ENCODE data around the gene METTL22.

METTL22 gene

GRCh38 chr16:8675183-8676159, 54.0 kb downstream of the METTL22 start:
- DNase-seq (ENCODE audit: low read depth): no peak
- no peak overlapping the region for H3K4me3 ChIP-seq (ENCODE audit: low read length)
- TF ChIP-seq CTCF (conservative IDR thresholded peaks at IDR 0.05; ENCODE audit: low read depth, low read length): no peak

- no peak overlapping the region for H3K4me3 ChIP-seq (ENCODE audit: low read length)
- no peak for TF ChIP-seq CTCF (conservative IDR thresholded peaks at IDR 0.05; ENCODE audit: low read depth, low read length)
- no peak for DNase-seq (ENCODE audit: low read depth)
Observed at GRCh38 chr16:8676160-8676547, 54.7 kb downstream of the METTL22 start.

- no peak for TF ChIP-seq CTCF (conservative IDR thresholded peaks at IDR 0.05; ENCODE audit: low read depth, low read length)
- H3K4me3 ChIP-seq (ENCODE audit: low read length): no peak overlapping the region
- no peak for DNase-seq (ENCODE audit: low read depth)
Observed at GRCh38 chr16:8676737-8677375, 55.4 kb downstream of the METTL22 start.

- no peak for DNase-seq (ENCODE audit: low read depth)
- TF ChIP-seq CTCF (conservative IDR thresholded peaks at IDR 0.05; ENCODE audit: low read depth, low read length): no peak
- H3K4me3 ChIP-seq (ENCODE audit: low read length): no peak overlapping the region
Observed at GRCh38 chr16:8677481-8677880, 56.0 kb downstream of the METTL22 start.

- peak; percentile 10 for DNase-seq (ENCODE audit: low read depth)
- no peak for TF ChIP-seq CTCF (conservative IDR thresholded peaks at IDR 0.05; ENCODE audit: low read depth, low read length)
- no peak overlapping the region for H3K4me3 ChIP-seq (ENCODE audit: low read length)
Observed at GRCh38 chr16:8678068-8678927, 56.8 kb downstream of the METTL22 start.

- DNase-seq (ENCODE audit: low read depth): no peak
- no peak for TF ChIP-seq CTCF (conservative IDR thresholded peaks at IDR 0.05; ENCODE audit: low read depth, low read length)
- no peak overlapping the region for H3K4me3 ChIP-seq (ENCODE audit: low read length)
Observed at GRCh38 chr16:8679151-8679550, 57.7 kb downstream of the METTL22 start.
